Endothelial cell of umbilical vein (primary cell): ENCODE data around the gene SLC66A2. TPM values are rescaled to one million over a fixed set of nuclear protein-coding genes. Genes with fewer than 3 reads are reported as not detected.

Source experiments
- BruUV-seq: library from RNA; stranded (reverse); fragments of 400-500 nt; replicated peaks from 2 replicates; lab custom pipeline; 2021; lab: Mats Ljungman, UMichigan
- CTCF ChIA-PET: fragments of 300-600, 350-600 bp; sonication (Branson Sonifier 250); formaldehyde crosslinking; loops from one replicate; lab custom pipeline; 2021; ENCODE audit warnings: antibody characterized with exemption, inconsistent platforms; lab: Charles Lee
- POLR2A ChIA-PET: fragments of 300-600, 350-600 bp; sonication (Branson Sonifier 250); formaldehyde crosslinking; loops from one replicate; lab custom pipeline; 2021; ENCODE audit warnings: antibody characterized with exemption, inconsistent platforms; lab: Charles Lee
- DNase-seq: peaks from one replicate; pipeline ENCODE4 v3.0.0-alpha.2; 2011; ENCODE audit warnings: low read depth, low spot score
- FAIRE-seq: peaks from 2 replicates; lab custom pipeline; 2011; peaks lifted over from hg19 to GRCh38; lab: Jason Lieb, UNC
- H2AFZ ChIP-seq: 2 replicates; pipeline ENCODE4 v1.6.0; 2012; ENCODE audit warnings: low read depth, low read length, control low read depth, inconsistent platforms
- H3K27ac ChIP-seq: 2 replicates; pipeline ENCODE4 v1.5.1; 2011; ENCODE audit warnings: low read depth, mild to moderate bottlenecking, control low read depth, low read length, moderate library complexity; ENCODE audit not compliant: insufficient read depth
- H3K27me3 ChIP-seq, 2 experiments: 2 replicates each; pipeline versions ENCODE4 v1.6.0 to v1.6.1; 2011; ENCODE audit warnings: low read length in 2 of 2, mixed read lengths in 1 of 2; ENCODE audit not compliant: control insufficient read depth in 2 of 2, insufficient read depth in 2 of 2
- H3K36me3 ChIP-seq, 2 experiments: 2 replicates in 1 of 2; 3 replicates in 1 of 2; pipeline ENCODE4 v1.5.1; 2011; ENCODE audit warnings: low read length in 2 of 2, mild to moderate bottlenecking in 1 of 2, moderate library complexity in 1 of 2; ENCODE audit not compliant: control insufficient read depth in 2 of 2, insufficient read depth in 2 of 2; ENCODE audit errors: extremely low read depth in 1 of 2
- H3K4me1 ChIP-seq: 3 replicates; pipeline ENCODE4 v1.5.1; 2011; ENCODE audit warnings: mild to moderate bottlenecking, low read length; ENCODE audit not compliant: control insufficient read depth, insufficient read depth; ENCODE audit errors: extremely low read depth
- H3K4me2 ChIP-seq: 2 replicates; pipeline ENCODE4 v1.6.1; 2011; ENCODE audit warnings: low read length, control low read depth, mixed read lengths; ENCODE audit not compliant: insufficient read depth
- H3K4me3 ChIP-seq, 3 experiments: fragments of 200-600 bp in 1 of 3; sonication (generic), shearing (Covaris generic) in 1 of 3; replicated peaks in 1 of 3; 2 replicates each; pipeline ENCODE4 v1.5.1; 2011 to 2016; ENCODE audit warnings: control low read depth in 3 of 3, low read length in 3 of 3, mild to moderate bottlenecking in 2 of 3, inconsistent platforms in 1 of 3, low read depth in 1 of 3, moderate library complexity in 1 of 3; ENCODE audit not compliant: insufficient read depth in 1 of 3
- H3K79me2 ChIP-seq: 2 replicates; pipeline ENCODE4 v1.6.0; 2012; ENCODE audit warnings: low read length, inconsistent platforms; ENCODE audit not compliant: control insufficient read depth, insufficient read depth
- H3K9ac ChIP-seq: replicated peaks from 2 replicates; pipeline ENCODE3; 2011; ENCODE audit warnings: low read length, control low read depth; ENCODE audit not compliant: insufficient read depth; ENCODE audit errors: extremely low read depth
- H3K9me1 ChIP-seq: replicated peaks from 3 replicates; pipeline ENCODE4 v1.6.0; 2011; ENCODE audit warnings: mild to moderate bottlenecking, low read length; ENCODE audit not compliant: control insufficient read depth, insufficient read depth; ENCODE audit errors: extremely low read depth
- H3K9me3 ChIP-seq: replicated peaks from 2 replicates; pipeline ENCODE4 v1.5.1; 2012; ENCODE audit warnings: low read length, inconsistent platforms; ENCODE audit not compliant: control insufficient read depth, insufficient read depth
- H4K20me1 ChIP-seq: replicated peaks from 2 replicates; pipeline ENCODE3; 2011; ENCODE audit warnings: mild to moderate bottlenecking, low read length; ENCODE audit not compliant: control insufficient read depth, insufficient read depth; ENCODE audit errors: extremely low read depth
- EZH2 ChIP-seq: IDR thresholded peaks from 2 replicates; pipeline ENCODE4 v1.6.1; 2012; ENCODE audit warnings: borderline replicate concordance, low read depth, mild to moderate bottlenecking, moderate library complexity, low read length, inconsistent platforms; ENCODE audit not compliant: severe bottlenecking
- FOS ChIP-seq: IDR thresholded peaks from 2 replicates; pipeline ENCODE4 v1.6.1; 2011; ENCODE audit warnings: mild to moderate bottlenecking, low read length, moderate library complexity, borderline replicate concordance; ENCODE audit not compliant: insufficient read depth
- GATA2 ChIP-seq: IDR thresholded peaks from 2 replicates; pipeline ENCODE4 v1.7.0; 2011; ENCODE audit warnings: low read depth, mild to moderate bottlenecking, moderate library complexity, mixed read lengths, low read length; ENCODE audit not compliant: insufficient read length, insufficient read depth
- JUN ChIP-seq: IDR thresholded peaks from 2 replicates; pipeline ENCODE4 v1.6.1; 2011; ENCODE audit warnings: borderline replicate concordance, low read depth; ENCODE audit not compliant: insufficient read length, insufficient read depth
- MYC ChIP-seq: IDR thresholded peaks from one replicate; pipeline ENCODE4 v1.6.1; 2011; ENCODE audit warnings: mild to moderate bottlenecking, low read depth, low read length
- POLR2A ChIP-seq: IDR thresholded peaks from 2 replicates; pipeline ENCODE4 v1.6.1; 2012; ENCODE audit warnings: low read depth, mild to moderate bottlenecking, control low read depth, low read length
- POLR2AphosphoS5 ChIP-seq: IDR thresholded peaks from 2 replicates; pipeline ENCODE4 v1.6.1; 2012; ENCODE audit warnings: low read depth, mild to moderate bottlenecking, control low read depth, low read length, moderate library complexity; ENCODE audit not compliant: insufficient read depth
- dilution Hi-C: fragments of 300-500 bp; cut with MboI; formaldehyde crosslinking; loops from one replicate; pipeline ENCODE4 v1.15.0; 2019; ENCODE audit warnings: low sequenced_read_pairs; ENCODE audit not compliant: extremely low pct_ligation_motif_present
- intact Hi-C: fragments of 100-400 bp; cut with micrococcal nuclease; formaldehyde crosslinking; loops from one replicate; pipeline ENCODE4 v1.10.0; 2022
- polyA plus RNA-seq, 4 experiments: library from polyadenylated mRNA; depleted of rRNA in 3 of 4; stranded (reverse) in 3 of 4; unstranded in 1 of 4; fragments of >200 nt; gene quantifications; 2 replicates each; pipeline versions ENCODE4 v1.2.1 to v1.2.3, GENCODE V29; 2011 to 2012; ENCODE audit warnings: missing spikeins in 1 of 4
- total RNA-seq: library from RNA; stranded (reverse); gene quantifications from 2 replicates; pipeline ENCODE4 v1.2.3, GENCODE V29; 2021
- TF ChIP-seq, protein P1 (sequence below), 2 donors: IDR thresholded peaks; 1 replicate in 1 of 2; 2 replicates in 1 of 2; pipeline ENCODE4 v1.5.1; 2011; ENCODE audit warnings: low read length in 2 of 2, mild to moderate bottlenecking in 2 of 2, moderate library complexity in 2 of 2, control low read depth in 1 of 2, inconsistent platforms in 1 of 2, low read depth in 1 of 2; ENCODE audit not compliant: insufficient read depth in 1 of 2; ENCODE audit errors: extremely low read depth in 1 of 2
- TF ChIP-seq, protein P2 (sequence below): IDR thresholded peaks from 2 replicates; pipeline ENCODE4 v1.6.1; 2011; ENCODE audit not compliant: insufficient read depth, insufficient read length

The SLC66A2 gene
- total and polyA plus RNA-seq, 2 donors (not counting 3 experiments of a cell fraction or from before 2014, with no cell fraction given) = 32.5 to 37.1 TPM

DNA sequence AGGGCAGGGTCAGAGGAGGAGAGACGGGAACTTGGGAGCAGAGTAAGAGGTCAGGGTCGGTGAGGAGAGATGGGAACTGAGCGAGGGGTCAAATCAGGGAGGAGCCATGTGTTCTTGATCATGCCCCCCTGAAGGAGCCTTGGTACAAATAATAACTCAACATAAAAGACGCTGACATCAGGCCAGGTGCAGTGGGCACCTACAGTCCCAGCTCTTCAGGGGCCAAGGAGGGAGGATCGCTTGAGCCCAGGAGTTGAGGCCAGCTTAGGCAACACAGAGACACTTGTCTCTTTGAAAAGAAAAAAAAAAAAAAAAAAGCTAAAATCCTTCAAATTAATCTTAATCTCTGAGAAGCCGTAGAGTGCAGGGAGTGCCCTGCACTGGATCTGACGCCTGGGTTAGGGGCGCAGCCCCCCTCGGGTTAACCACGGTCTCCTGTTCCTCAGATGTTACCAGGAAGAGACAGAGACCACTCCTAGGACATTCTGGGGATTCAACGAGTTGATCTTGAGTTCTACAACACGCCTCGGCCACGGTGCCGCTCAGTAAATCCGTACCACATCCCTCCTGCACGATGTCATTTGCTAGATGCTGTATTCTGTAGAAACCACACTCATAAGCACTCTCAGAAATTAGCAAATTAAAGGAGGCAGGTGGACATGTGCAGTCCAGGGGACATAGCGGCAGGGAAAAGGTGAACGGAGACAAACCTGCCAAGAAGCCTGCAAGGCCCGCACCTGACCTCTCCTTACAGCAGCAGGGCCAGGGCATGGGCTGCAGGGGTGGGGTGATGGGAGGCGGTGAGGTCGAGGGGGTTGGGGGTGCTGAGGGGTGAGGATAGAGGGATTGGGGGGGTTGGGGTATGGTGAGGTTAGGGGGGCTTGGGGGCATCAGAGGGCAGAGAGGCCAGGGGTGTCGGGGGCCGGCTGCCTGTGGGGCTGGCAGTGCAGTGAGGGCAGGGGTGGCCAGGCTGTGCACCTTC is 29.2 kb downstream of the SLC66A2 start:
- Histone ChIP-seq H3K27ac (no peak overlapping the region), H3K4me2 (no peak overlapping the region), H3K9me1 (no peaks in the 10 kb centered on the region), H3K79me2 (no peaks in the 10 kb centered on the region), H4K20me1 (no peaks in the 10 kb centered on the region), H3K4me1 (no peaks in the 10 kb centered on the region), H2AFZ (no peak overlapping the region), H3K36me3 (peaks cover 0 to 8% of the 10 kb centered on the region in 2 experiments), H3K27me3 (no peaks in the 10 kb centered on the region), H3K9ac (no peak overlapping the region), H3K9me3 (no peaks in the 10 kb centered on the region), H3K4me3 (no peak overlapping the region)
- BruUV-seq = no TSS peak
- TF ChIP-seq POLR2A = no peak
- dilution Hi-C loops = no loop called here
- ChIA-PET CTCF (no interaction called here), POLR2A (no interaction called here)
- FAIRE-seq (no peak), DNase-seq (no peak)
- intact Hi-C loops = no loop called here

DNA sequence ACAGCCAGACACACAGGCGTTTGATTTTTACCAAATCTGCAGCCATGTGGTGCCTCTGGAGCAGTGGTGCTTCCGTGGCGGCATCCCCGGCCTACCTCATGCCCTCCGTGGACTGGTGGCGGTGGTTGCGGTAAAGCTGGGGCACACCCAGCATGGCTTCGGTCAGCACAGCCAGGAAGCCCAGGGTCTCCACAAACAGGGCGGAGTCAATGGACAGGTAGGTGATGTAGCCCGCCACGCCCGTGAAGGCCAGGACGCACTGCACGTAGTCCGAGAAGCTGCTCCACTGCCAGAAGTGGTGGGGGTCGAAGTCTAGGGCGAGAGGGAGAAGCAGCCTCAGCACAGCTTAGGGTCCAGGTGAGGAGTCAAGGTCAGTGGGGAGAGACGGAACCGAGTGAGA is 32.4 kb downstream of the SLC66A2 start:
- Histone ChIP-seq H2AFZ (no peak overlapping the region), H3K4me3 (no peak overlapping the region), H3K27ac (no peak overlapping the region), H3K4me2 (no peak overlapping the region), H3K9me3 (no peaks in the 10 kb centered on the region), H3K27me3 (no peaks in the 10 kb centered on the region), H3K36me3 (peaks cover 0 to 7% of the 10 kb centered on the region in 2 experiments), H3K9me1 (no peaks in the 10 kb centered on the region), H3K79me2 (no peaks in the 10 kb centered on the region), H4K20me1 (no peaks in the 10 kb centered on the region), H3K4me1 (no peaks in the 10 kb centered on the region), H3K9ac (no peak overlapping the region)
- POLR2A ChIA-PET = no interaction called here
- no TSS peak for BruUV-seq
- DNase-seq = no peak
- intact Hi-C loops (no loop called here), dilution Hi-C loops (no loop called here)
- FAIRE-seq = no peak
- TF ChIP-seq, protein P1, sequence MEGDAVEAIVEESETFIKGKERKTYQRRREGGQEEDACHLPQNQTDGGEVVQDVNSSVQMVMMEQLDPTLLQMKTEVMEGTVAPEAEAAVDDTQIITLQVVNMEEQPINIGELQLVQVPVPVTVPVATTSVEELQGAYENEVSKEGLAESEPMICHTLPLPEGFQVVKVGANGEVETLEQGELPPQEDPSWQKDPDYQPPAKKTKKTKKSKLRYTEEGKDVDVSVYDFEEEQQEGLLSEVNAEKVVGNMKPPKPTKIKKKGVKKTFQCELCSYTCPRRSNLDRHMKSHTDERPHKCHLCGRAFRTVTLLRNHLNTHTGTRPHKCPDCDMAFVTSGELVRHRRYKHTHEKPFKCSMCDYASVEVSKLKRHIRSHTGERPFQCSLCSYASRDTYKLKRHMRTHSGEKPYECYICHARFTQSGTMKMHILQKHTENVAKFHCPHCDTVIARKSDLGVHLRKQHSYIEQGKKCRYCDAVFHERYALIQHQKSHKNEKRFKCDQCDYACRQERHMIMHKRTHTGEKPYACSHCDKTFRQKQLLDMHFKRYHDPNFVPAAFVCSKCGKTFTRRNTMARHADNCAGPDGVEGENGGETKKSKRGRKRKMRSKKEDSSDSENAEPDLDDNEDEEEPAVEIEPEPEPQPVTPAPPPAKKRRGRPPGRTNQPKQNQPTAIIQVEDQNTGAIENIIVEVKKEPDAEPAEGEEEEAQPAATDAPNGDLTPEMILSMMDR (IDR thresholded peaks at IDR 0.05; ENCODE audit: extremely low read depth in 1 of 2, insufficient read depth in 1 of 2, low read depth in 1 of 2, low read length in 2 of 2) = no peak
- no peak for TF ChIP-seq JUN
- TF ChIP-seq GATA2 = no peak
- TF ChIP-seq MYC = no peak
- no peak for TF ChIP-seq EZH2
- TF ChIP-seq, protein P2, sequence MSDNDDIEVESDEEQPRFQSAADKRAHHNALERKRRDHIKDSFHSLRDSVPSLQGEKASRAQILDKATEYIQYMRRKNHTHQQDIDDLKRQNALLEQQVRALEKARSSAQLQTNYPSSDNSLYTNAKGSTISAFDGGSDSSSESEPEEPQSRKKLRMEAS = no peak
- no peak for TF ChIP-seq POLR2A
- no peak for TF ChIP-seq POLR2AphosphoS5
- no peak for TF ChIP-seq FOS
- CTCF ChIA-PET = no interaction called here
